ENCODE data around the gene GALNTL6. TPM values are rescaled to one million over a fixed set of nuclear protein-coding genes. Genes with fewer than 3 reads are reported as not detected.

GALNTL6 gene
- total and polyA plus RNA-seq, 2 donors (not counting 3 experiments of a cell fraction or from before 2014, with no cell fraction given), result not detected

DNA sequence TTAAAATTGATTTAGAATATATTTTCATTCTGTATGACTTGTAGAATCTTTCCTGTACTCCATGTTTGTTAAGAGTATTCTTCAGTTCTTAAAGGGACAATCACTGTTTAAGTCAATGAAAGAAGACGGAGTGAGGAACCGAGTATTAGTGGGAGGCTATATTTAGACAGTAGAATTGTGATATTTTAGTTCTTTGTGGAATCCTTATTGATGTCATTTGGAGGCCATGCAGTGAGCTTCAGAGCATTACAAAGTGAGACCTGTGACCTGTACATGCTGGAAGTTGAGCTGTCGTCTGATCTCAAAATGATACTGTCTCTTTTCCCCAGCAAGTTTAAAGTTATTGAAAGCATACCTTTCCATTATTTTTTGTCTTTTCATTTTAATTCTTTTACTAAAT is 394.7 kb downstream of the GALNTL6 start:
- Histone ChIP-seq H3K27me3 (ENCODE audit: control insufficient read depth in 2 of 2, insufficient read depth in 2 of 2, low read length in 2 of 2) (no peaks in the 10 kb centered on the region), H3K9me1 (replicated peaks; ENCODE audit: control insufficient read depth, extremely low read depth, insufficient read depth, low read length) (no peaks in the 10 kb centered on the region), H2AFZ (ENCODE audit: low read depth, low read length) (no peak overlapping the region), H4K20me1 (replicated peaks; ENCODE audit: control insufficient read depth, extremely low read depth, insufficient read depth, low read length) (no peaks in the 10 kb centered on the region), H3K4me3 (replicated peaks in 1 of 3; ENCODE audit: insufficient read depth in 1 of 3, low read depth in 1 of 3, low read length in 3 of 3) (no peak overlapping the region), H3K4me1 (ENCODE audit: control insufficient read depth, extremely low read depth, insufficient read depth, low read length) (no peaks in the 10 kb centered on the region), H3K79me2 (ENCODE audit: control insufficient read depth, insufficient read depth, low read length) (no peaks in the 10 kb centered on the region), H3K9me3 (replicated peaks; ENCODE audit: control insufficient read depth, insufficient read depth, low read length) (no peaks in the 10 kb centered on the region), H3K27ac (ENCODE audit: insufficient read depth, low read depth, low read length) (no peak overlapping the region), H3K9ac (replicated peaks; ENCODE audit: extremely low read depth, insufficient read depth, low read length) (no peak overlapping the region), H3K36me3 (ENCODE audit: control insufficient read depth in 2 of 2, extremely low read depth in 1 of 2, insufficient read depth in 2 of 2, low read length in 2 of 2) (no peaks in the 10 kb centered on the region), H3K4me2 (ENCODE audit: insufficient read depth, low read length) (no peak overlapping the region)
- ChIA-PET CTCF (no interaction called here), POLR2A (no interaction called here)
- no peak for FAIRE-seq
- TF ChIP-seq FOS (IDR thresholded peaks at IDR 0.05; ENCODE audit: borderline replicate concordance, insufficient read depth, low read length) (no peak), POLR2A (IDR thresholded peaks at IDR 0.05; ENCODE audit: low read depth, low read length) (no peak), POLR2AphosphoS5 (IDR thresholded peaks at IDR 0.05; ENCODE audit: insufficient read depth, low read depth, low read length) (no peak), JUN (IDR thresholded peaks at IDR 0.05; ENCODE audit: borderline replicate concordance, insufficient read depth, insufficient read length, low read depth) (no peak), GATA2 (IDR thresholded peaks at IDR 0.05; ENCODE audit: insufficient read depth, insufficient read length, low read depth, low read length) (no peak), EZH2 (IDR thresholded peaks at IDR 0.05; ENCODE audit: borderline replicate concordance, low read depth, low read length, severe bottlenecking) (no peak), MYC (IDR thresholded peaks at IDR 0.05; ENCODE audit: low read depth, low read length) (no peak)
- TF ChIP-seq, protein P1, sequence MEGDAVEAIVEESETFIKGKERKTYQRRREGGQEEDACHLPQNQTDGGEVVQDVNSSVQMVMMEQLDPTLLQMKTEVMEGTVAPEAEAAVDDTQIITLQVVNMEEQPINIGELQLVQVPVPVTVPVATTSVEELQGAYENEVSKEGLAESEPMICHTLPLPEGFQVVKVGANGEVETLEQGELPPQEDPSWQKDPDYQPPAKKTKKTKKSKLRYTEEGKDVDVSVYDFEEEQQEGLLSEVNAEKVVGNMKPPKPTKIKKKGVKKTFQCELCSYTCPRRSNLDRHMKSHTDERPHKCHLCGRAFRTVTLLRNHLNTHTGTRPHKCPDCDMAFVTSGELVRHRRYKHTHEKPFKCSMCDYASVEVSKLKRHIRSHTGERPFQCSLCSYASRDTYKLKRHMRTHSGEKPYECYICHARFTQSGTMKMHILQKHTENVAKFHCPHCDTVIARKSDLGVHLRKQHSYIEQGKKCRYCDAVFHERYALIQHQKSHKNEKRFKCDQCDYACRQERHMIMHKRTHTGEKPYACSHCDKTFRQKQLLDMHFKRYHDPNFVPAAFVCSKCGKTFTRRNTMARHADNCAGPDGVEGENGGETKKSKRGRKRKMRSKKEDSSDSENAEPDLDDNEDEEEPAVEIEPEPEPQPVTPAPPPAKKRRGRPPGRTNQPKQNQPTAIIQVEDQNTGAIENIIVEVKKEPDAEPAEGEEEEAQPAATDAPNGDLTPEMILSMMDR (IDR thresholded peaks at IDR 0.05; ENCODE audit: extremely low read depth in 1 of 2, insufficient read depth in 1 of 2, low read depth in 1 of 2, low read length in 2 of 2), result no peak
- TF ChIP-seq, protein P2, sequence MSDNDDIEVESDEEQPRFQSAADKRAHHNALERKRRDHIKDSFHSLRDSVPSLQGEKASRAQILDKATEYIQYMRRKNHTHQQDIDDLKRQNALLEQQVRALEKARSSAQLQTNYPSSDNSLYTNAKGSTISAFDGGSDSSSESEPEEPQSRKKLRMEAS (IDR thresholded peaks at IDR 0.05; ENCODE audit: insufficient read depth, insufficient read length), result no peak
- dilution Hi-C loops (cut with MboI; ENCODE audit: extremely low pct_ligation_motif_present, low sequenced_read_pairs), result no loop called here
- intact Hi-C loops (cut with micrococcal nuclease), result no loop called here
- DNase-seq (ENCODE audit: low read depth, low spot score), result no peak
- no TSS peak for BruUV-seq (replicated peaks)

Data from endothelial cell of umbilical vein (primary cell).